ENCODE measurements around the gene MMP15. TPM values are rescaled to one million over a fixed set of nuclear protein-coding genes. Genes with fewer than 3 reads are reported as not detected.

Gene MMP15
- total RNA-seq, 1 donor from 2014 or later: 14.9 TPM

DNA sequence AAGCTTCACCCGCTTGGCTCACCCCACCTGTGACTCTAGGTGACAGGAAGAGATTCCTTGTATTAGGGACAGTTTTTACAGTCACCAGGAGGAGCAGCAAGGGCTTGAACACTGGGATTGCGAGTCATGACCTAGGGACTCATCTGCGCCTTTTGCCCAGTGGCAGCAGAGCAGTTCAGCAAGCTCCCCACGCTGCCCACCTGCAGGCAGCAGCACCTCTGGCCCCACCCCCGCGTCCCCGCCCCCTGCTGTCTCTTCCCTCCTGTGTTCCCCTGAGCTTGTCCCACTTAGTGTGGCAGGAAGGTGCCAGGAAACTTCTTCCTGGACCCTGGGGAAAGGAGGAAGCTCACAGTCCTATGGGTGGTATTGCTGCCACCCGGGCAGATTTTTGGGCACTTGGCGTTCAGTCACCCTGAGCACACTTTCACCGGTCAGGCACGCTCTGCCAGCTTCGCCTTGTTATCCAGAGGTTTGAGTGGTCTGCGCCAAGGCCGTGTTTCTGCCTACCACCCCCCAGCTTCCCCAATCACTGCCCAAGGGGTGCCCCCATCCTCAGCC, 8.7 kb downstream of the MMP15 start:
- DNase-seq (ENCODE audit: low spot score in 2 of 2): no peak

GRCh38 chr16:58034774-58035173, 9.2 kb downstream of the MMP15 start:
- no peak for DNase-seq (ENCODE audit: low spot score in 2 of 2)
- Histone ChIP-seq H3K27ac (no peak overlapping the region), H3K27me3 (no peaks in the 10 kb centered on the region), H3K9me3 (no peaks in the 10 kb centered on the region), H3K4me3 (no peak overlapping the region), H3K4me1 (no peaks in the 10 kb centered on the region), H3K36me3 (no peaks in the 10 kb centered on the region)
- intact Hi-C loops (cut with DNase I): no loop called here
- TF ChIP-seq CTCF (IDR thresholded peaks at IDR 0.05): no peak

More for the DNA sequence above, 8.7 kb downstream of the MMP15 start:
- Histone ChIP-seq H3K4me3 (no peak overlapping the region), H3K9me3 (no peaks in the 10 kb centered on the region), H3K27me3 (no peaks in the 10 kb centered on the region), H3K4me1 (no peaks in the 10 kb centered on the region), H3K36me3 (no peaks in the 10 kb centered on the region), H3K27ac (no peak overlapping the region)
- intact Hi-C loops (cut with DNase I): no loop called here
- no peak for TF ChIP-seq CTCF (IDR thresholded peaks at IDR 0.05)

GRCh38 chr16:58035356-58036170, 10.0 kb downstream of the MMP15 start:
- no peaks in the 10 kb centered on the region for H3K36me3 ChIP-seq
- no peak for TF ChIP-seq CTCF (IDR thresholded peaks at IDR 0.05)
- no peak for DNase-seq (ENCODE audit: low spot score in 2 of 2)
- no peaks in the 10 kb centered on the region for H3K9me3 ChIP-seq
- no peak overlapping the region for H3K4me3 ChIP-seq
- H3K27ac ChIP-seq: no peak overlapping the region
- no peaks in the 10 kb centered on the region for H3K4me1 ChIP-seq
- intact Hi-C loops (cut with DNase I): no loop called here
- H3K27me3 ChIP-seq: no peaks in the 10 kb centered on the region

DNA sequence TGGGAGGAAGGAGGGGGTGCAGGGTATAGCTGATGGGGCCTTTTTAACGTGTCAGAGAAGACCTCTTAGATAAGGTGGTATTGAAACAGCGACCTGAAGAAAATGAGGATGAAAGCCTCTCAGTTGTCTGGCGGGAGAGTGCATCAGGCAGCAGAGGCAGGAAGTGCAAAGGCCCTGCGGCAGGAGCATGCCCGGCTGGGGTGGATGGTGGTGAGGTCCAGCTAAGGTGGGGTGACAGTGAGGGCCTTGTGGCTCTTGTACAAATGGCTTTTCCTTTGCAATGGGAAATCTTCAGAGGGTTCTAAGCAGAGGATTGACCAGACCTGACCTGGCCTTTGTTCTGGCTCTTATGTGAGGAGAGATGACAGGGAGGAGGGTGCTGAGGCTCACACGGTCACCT, 11.4 kb downstream of the MMP15 start:
- intact Hi-C loops (cut with DNase I): no loop called here
- Histone ChIP-seq H3K27me3 (no peaks in the 10 kb centered on the region), H3K9me3 (no peaks in the 10 kb centered on the region), H3K36me3 (no peaks in the 10 kb centered on the region), H3K27ac (no peak overlapping the region), H3K4me1 (no peaks in the 10 kb centered on the region), H3K4me3 (no peak overlapping the region)
- no peak for DNase-seq (ENCODE audit: low spot score in 2 of 2)
- TF ChIP-seq CTCF (IDR thresholded peaks at IDR 0.05): no peak

- DNase-seq (ENCODE audit: low spot score in 2 of 2): no peak
- Histone ChIP-seq H3K27ac (no peak overlapping the region), H3K4me3 (no peak overlapping the region), H3K9me3 (no peaks in the 10 kb centered on the region), H3K4me1 (no peaks in the 10 kb centered on the region), H3K27me3 (no peaks in the 10 kb centered on the region), H3K36me3 (no peaks in the 10 kb centered on the region)
- no peak for TF ChIP-seq CTCF (IDR thresholded peaks at IDR 0.05)
- intact Hi-C loops (cut with DNase I): no loop called here
Observed at GRCh38 chr16:58037365-58038057, 12.0 kb downstream of the MMP15 start.

All from ascending aorta (tissue), 2 donors.